Kidney capillary endothelial cell (primary cell): ENCODE measurements around the gene ZFAND4.
"Not testable (repeated sequence)": the region's sequence is repeated elsewhere in the genome, so short reads cannot be mapped to it uniquely, and the experiment has no call there.

Experiments
- DNase-seq: peaks from one replicate; pipeline ENCODE4 v3.0.0-alpha.2; 2018; ENCODE audit warnings: low spot score

The ZFAND4 gene

GRCh38 chr10:45640941-45641340 lies 31.6 kb downstream of the ZFAND4 start:
- no peak for DNase-seq

- DNase-seq = no peak
Measured at GRCh38 chr10:45640049-45640448, 32.5 kb downstream of the ZFAND4 start.

GRCh38 chr10:45627412-45628048 lies 45.0 kb downstream of the ZFAND4 start:
- DNase-seq = no peak

- DNase-seq = no peak
Measured at GRCh38 chr10:45625879-45626278, 46.7 kb downstream of the ZFAND4 start.

- DNase-seq = no peak
Measured at GRCh38 chr10:45624724-45625123, 47.8 kb downstream of the ZFAND4 start.

GRCh38 chr10:45614869-45615268 lies 57.7 kb downstream of the ZFAND4 start:
- no peak for DNase-seq

GRCh38 chr10:45612741-45613140 lies 59.8 kb downstream of the ZFAND4 start:
- no peak for DNase-seq

- DNase-seq = no peak
Measured at GRCh38 chr10:45608052-45608451, 64.5 kb downstream of the ZFAND4 start.

GRCh38 chr10:45607276-45607675 lies 65.3 kb downstream of the ZFAND4 start:
- DNase-seq = no peak

- no peak for DNase-seq
Measured at GRCh38 chr10:45602836-45603235, 69.7 kb downstream of the ZFAND4 start.

GRCh38 chr10:45602082-45602730 lies 70.4 kb downstream of the ZFAND4 start:
- DNase-seq = no peak

- DNase-seq = not testable (repeated sequence)
Measured at GRCh38 chr10:45601254-45601930, 71.2 kb downstream of the ZFAND4 start.

GRCh38 chr10:45600337-45601253 lies 72.0 kb downstream of the ZFAND4 start:
- not testable (repeated sequence) for DNase-seq

GRCh38 chr10:45599646-45600045 lies 72.9 kb downstream of the ZFAND4 start:
- DNase-seq = no peak

- no peak for DNase-seq
Measured at GRCh38 chr10:45599021-45599603, 73.5 kb downstream of the ZFAND4 start.

GRCh38 chr10:45596526-45596925 lies 76.0 kb downstream of the ZFAND4 start:
- DNase-seq = no peak

GRCh38 chr10:45594276-45595157 lies 78.1 kb downstream of the ZFAND4 start:
- peak; percentile 86 for DNase-seq

GRCh38 chr10:45593938-45594275 lies 78.7 kb downstream of the ZFAND4 start:
- peak; percentile 1 for DNase-seq

GRCh38 chr10:45592926-45593325 lies 79.6 kb downstream of the ZFAND4 start:
- no peak for DNase-seq

GRCh38 chr10:45592432-45592831 lies 80.1 kb downstream of the ZFAND4 start:
- no peak for DNase-seq

- DNase-seq = no peak
Measured at GRCh38 chr10:45591280-45591679, 81.3 kb downstream of the ZFAND4 start.
